AG04450 (cell line): ENCODE measurements around the gene BCAP29. TPM values are rescaled to one million over a fixed set of nuclear protein-coding genes. Genes with fewer than 3 reads are reported as not detected.
A peak's percentile ranks its signal among the peaks of the same experiment; 100 is the strongest.

Experiments
- CTCF ChIA-PET: fragments of 300-600, 350-600 bp; formaldehyde crosslinking; extraction: SDS; loops from one replicate; lab custom pipeline; 2022; ENCODE audit warnings: antibody characterized with exemption, inconsistent platforms; lab: Charles Lee
- POLR2A ChIA-PET: fragments of 350-600 bp; formaldehyde crosslinking; extraction: SDS; loops from one replicate; lab custom pipeline; 2021; ENCODE audit warnings: antibody characterized with exemption, inconsistent platforms; lab: Yijun Ruan, JAX
- DNase-seq: peaks from one replicate; pipeline ENCODE4 v3.0.0-alpha.2; 2011; ENCODE audit warnings: low read depth, low spot score
- H3K27ac ChIP-seq: one replicate; pipeline ENCODE4 v1.5.1; 2012; ENCODE audit warnings: low read depth, low read length, control low read depth
- H3K27me3 ChIP-seq: one replicate; pipeline ENCODE4 v1.6.0; 2012; ENCODE audit warnings: low read length; ENCODE audit not compliant: control insufficient read depth, insufficient read depth
- H3K4me3 ChIP-seq: 2 replicates; pipeline ENCODE4 v1.5.1; 2011; ENCODE audit warnings: mild to moderate bottlenecking, low read depth, low read length, control low read depth
- H3K9me3 ChIP-seq: 2 replicates; pipeline ENCODE4 v1.5.1; 2012; ENCODE audit warnings: low read length; ENCODE audit not compliant: control insufficient read depth, insufficient read depth
- CTCF ChIP-seq: IDR thresholded peaks from 2 replicates; pipeline ENCODE4 v1.5.1; 2011; ENCODE audit warnings: low read depth, low read length, control low read depth, inconsistent platforms
- polyA plus RNA-seq: library from polyadenylated mRNA; depleted of rRNA; stranded (reverse); fragments of >200 nt; gene quantifications from 2 replicates; pipeline ENCODE4 v1.2.3, GENCODE V29; 2011

Gene BCAP29
- polyA plus RNA-seq, 1 experiment = 56.9 TPM

- peak; percentile 20 for DNase-seq
- H3K4me3 ChIP-seq = no peak overlapping the region
- no peak for TF ChIP-seq CTCF
- H3K27me3 ChIP-seq = no peaks in the 10 kb centered on the region
- no peaks in the 10 kb centered on the region for H3K9me3 ChIP-seq
- H3K27ac ChIP-seq = no peak overlapping the region
- CTCF ChIA-PET = no interaction called here
- POLR2A ChIA-PET = no interaction called here
Measured at GRCh38 chr7:107622429-107622828, 42.4 kb downstream of the BCAP29 start.

- Histone ChIP-seq H3K27me3 (no peaks in the 10 kb centered on the region), H3K4me3 (no peak overlapping the region), H3K27ac (no peak overlapping the region), H3K9me3 (no peaks in the 10 kb centered on the region)
- ChIA-PET CTCF (no interaction called here), POLR2A (no interaction called here)
- no peak for TF ChIP-seq CTCF
- DNase-seq = no peak
Measured at GRCh38 chr7:107622894-107623293, 42.8 kb downstream of the BCAP29 start.

- CTCF ChIA-PET = no interaction called here
- no peaks in the 10 kb centered on the region for H3K9me3 ChIP-seq
- TF ChIP-seq CTCF = no peak
- H3K4me3 ChIP-seq = no peak overlapping the region
- no peak for DNase-seq
- H3K27me3 ChIP-seq = no peaks in the 10 kb centered on the region
- POLR2A ChIA-PET = no interaction called here
- H3K27ac ChIP-seq = no peak overlapping the region
Measured at GRCh38 chr7:107627002-107627401, 47.0 kb downstream of the BCAP29 start.

- Histone ChIP-seq H3K4me3 (no peak overlapping the region), H3K27ac (no peak overlapping the region), H3K27me3 (no peaks in the 10 kb centered on the region), H3K9me3 (no peaks in the 10 kb centered on the region)
- no peak for TF ChIP-seq CTCF
- ChIA-PET POLR2A (no interaction called here), CTCF (no interaction called here)
- no peak for DNase-seq
Measured at GRCh38 chr7:107628461-107629064, 48.5 kb downstream of the BCAP29 start.

- CTCF ChIA-PET = no interaction called here
- Histone ChIP-seq H3K27ac (no peak overlapping the region), H3K27me3 (no peaks in the 10 kb centered on the region), H3K9me3 (no peaks in the 10 kb centered on the region), H3K4me3 (no peak overlapping the region)
- POLR2A ChIA-PET = no interaction called here
- no peak for TF ChIP-seq CTCF
- no peak for DNase-seq
Measured at GRCh38 chr7:107630342-107630741, 50.3 kb downstream of the BCAP29 start.
